HepG2 (cell line): ENCODE measurements around the gene FETUB. TPM values are rescaled to one million over a fixed set of nuclear protein-coding genes. Genes with fewer than 3 reads are reported as not detected.
A peak's percentile ranks its signal among the peaks of the same experiment; 100 is the strongest.

Experiments used
- ATRX ChIP-seq: sonication (generic); formaldehyde crosslinking; IDR thresholded peaks from 2 replicates; pipeline ENCODE4 v1.4.0; 2020; ENCODE audit warnings: missing genetic modification reagents, borderline replicate concordance
- CC2D1A ChIP-seq: sonication (generic); formaldehyde crosslinking; IDR thresholded peaks from 2 replicates; pipeline ENCODE4 v1.8.1; 2023; ENCODE audit warnings: mild to moderate bottlenecking, missing genetic modification reagents
- ETV5 ChIP-seq: IDR thresholded peaks from 2 replicates; pipeline ENCODE4 v1.6.1; 2018; ENCODE audit warnings: missing biosample characterization, missing genetic modification reagents, inconsistent platforms, borderline replicate concordance
- FIP1L1 ChIP-seq: fragments of 200-400 bp; formaldehyde crosslinking; IDR thresholded peaks from 2 replicates; pipeline ENCODE4 v1.6.1; 2018; ENCODE audit warnings: low read depth, mild to moderate bottlenecking, low read length, moderate library complexity, borderline replicate concordance; ENCODE audit not compliant: insufficient read depth
- FOXP4 ChIP-seq: sonication (generic); formaldehyde crosslinking; IDR thresholded peaks from 2 replicates; pipeline ENCODE4 v1.4.0; 2020; ENCODE audit warnings: missing genetic modification reagents
- HMG20A ChIP-seq: IDR thresholded peaks from 2 replicates; pipeline ENCODE4 v1.6.1; 2016; ENCODE audit warnings: borderline replicate concordance
- JUND ChIP-seq: sonication (generic); formaldehyde crosslinking; IDR thresholded peaks from 2 replicates; pipeline ENCODE4 v1.8.0; 2022; ENCODE audit warnings: mild to moderate bottlenecking, missing genetic modification reagents
- NFE2 ChIP-seq: sonication (generic); formaldehyde crosslinking; IDR thresholded peaks from 2 replicates; pipeline ENCODE4 v1.4.0; 2020; ENCODE audit warnings: missing genetic modification reagents
- NKX3-1 ChIP-seq: sonication (generic); formaldehyde crosslinking; IDR thresholded peaks from 2 replicates; pipeline ENCODE4 v1.5.0; 2020; ENCODE audit warnings: missing genetic modification reagents
- PHF8 ChIP-seq: sonication (generic); formaldehyde crosslinking; IDR thresholded peaks from 2 replicates; pipeline ENCODE4 v1.5.0; 2020; ENCODE audit warnings: missing genetic modification reagents
- RARG ChIP-seq: sonication (generic); formaldehyde crosslinking; IDR thresholded peaks from 2 replicates; pipeline ENCODE4 v1.4.0; 2020; ENCODE audit warnings: low read depth, mild to moderate bottlenecking, missing genetic modification reagents
- SIX1 ChIP-seq: sonication (generic); formaldehyde crosslinking; IDR thresholded peaks from 2 replicates; pipeline ENCODE4 v1.4.0; 2020; ENCODE audit warnings: missing genetic modification reagents, borderline replicate concordance
- THRA ChIP-seq: sonication (generic); formaldehyde crosslinking; IDR thresholded peaks from 2 replicates; pipeline ENCODE4 v1.4.0; 2020; ENCODE audit warnings: missing genetic modification reagents, borderline replicate concordance
- ZNF3 ChIP-seq: IDR thresholded peaks from 2 replicates; pipeline ENCODE4 v1.7.0; 2017; ENCODE audit warnings: inconsistent platforms
- ZNF335 ChIP-seq: sonication (generic); formaldehyde crosslinking; IDR thresholded peaks from 2 replicates; pipeline ENCODE4 v1.4.0; 2020; ENCODE audit warnings: missing genetic modification reagents
- polyA plus RNA-seq, 8 experiments: library from polyadenylated mRNA; depleted of rRNA in 3 of 8; stranded (reverse) in 7 of 8; unstranded in 1 of 8; fragments of >200 nt; fragmentation: Illumina TruSeq in 4 of 8; extraction: Trizol in 4 of 8; gene quantifications; 2 replicates each; pipeline versions ENCODE4 v1.2.1 to v1.2.3, GENCODE V29; 2011 to 2016; ENCODE audit warnings: low read depth in 4 of 8, missing spikeins in 1 of 8, mixed read lengths in 1 of 8; ENCODE audit not compliant: insufficient read depth in 1 of 8
- total RNA-seq, 5 experiments: library from RNA; depleted of rRNA; stranded (reverse); fragments of >200 nt; fragmentation: Illumina TruSeq; extraction: Trizol; gene quantifications; 2 replicates each; pipeline ENCODE4 v1.2.3, GENCODE V29; 2016; ENCODE audit warnings: low read depth in 1 of 5
- TF ChIP-seq, protein P1 (sequence below): sonication (generic); formaldehyde crosslinking; IDR thresholded peaks from 2 replicates; pipeline ENCODE4 v1.4.0; 2020; ENCODE audit warnings: missing genetic modification reagents
- TF ChIP-seq, protein P2 (sequence below): sonication (generic); formaldehyde crosslinking; IDR thresholded peaks from 2 replicates; pipeline ENCODE4 v1.8.0; 2022; ENCODE audit warnings: missing genetic modification reagents, mild to moderate bottlenecking, borderline replicate concordance
- TF ChIP-seq, protein P3 (sequence below): sonication (generic); formaldehyde crosslinking; IDR thresholded peaks from 2 replicates; pipeline ENCODE4 v1.5.0; 2020; ENCODE audit warnings: mild to moderate bottlenecking, missing genetic modification reagents, moderate library complexity
- TF ChIP-seq, protein P4 (sequence below): sonication (generic); formaldehyde crosslinking; IDR thresholded peaks from 2 replicates; pipeline ENCODE4 v1.4.0; 2020; ENCODE audit warnings: missing genetic modification reagents

The FETUB gene
- total and polyA plus RNA-seq, 2 of the 13 experiments (the other 11 are each of a cell fraction or from before 2014, with no cell fraction given), result 2.1 to 4.4 TPM

DNA sequence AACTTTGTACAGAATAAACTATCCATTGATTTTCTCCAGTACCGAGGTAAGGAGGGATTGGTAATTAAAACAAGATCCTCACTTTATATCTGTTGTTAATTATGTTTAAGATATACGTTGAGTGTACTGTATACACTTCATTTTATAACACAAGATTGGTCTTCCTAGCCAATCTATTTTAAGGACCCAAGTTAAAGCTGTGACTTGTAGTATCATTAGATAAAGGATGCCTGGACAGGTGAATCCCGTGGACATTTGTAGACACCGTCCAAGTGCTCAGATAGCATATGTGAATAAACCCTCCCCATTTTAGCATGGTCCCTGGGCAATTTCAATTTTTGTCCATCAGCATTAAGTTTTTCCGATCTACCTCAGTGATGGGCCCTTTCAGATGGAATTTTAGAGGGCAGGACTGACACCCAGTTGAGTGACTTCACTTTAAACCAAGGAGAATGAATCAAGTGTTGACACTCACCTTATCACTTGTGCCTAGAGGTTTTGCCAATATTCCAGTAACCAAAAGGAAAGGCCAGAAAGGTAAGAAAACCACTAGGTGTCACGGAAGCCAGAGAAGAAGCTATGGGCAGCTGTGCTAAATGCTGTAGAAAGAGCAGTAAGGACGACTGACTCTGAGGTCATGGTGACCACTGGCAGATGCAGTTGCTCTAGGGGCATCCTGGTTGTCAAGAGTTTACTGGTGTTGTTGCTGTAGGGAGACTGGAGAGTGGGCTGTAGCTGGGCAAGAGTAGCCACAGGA lies 18.1 kb upstream of the FETUB start (continued):
- TF ChIP-seq, protein P1, sequence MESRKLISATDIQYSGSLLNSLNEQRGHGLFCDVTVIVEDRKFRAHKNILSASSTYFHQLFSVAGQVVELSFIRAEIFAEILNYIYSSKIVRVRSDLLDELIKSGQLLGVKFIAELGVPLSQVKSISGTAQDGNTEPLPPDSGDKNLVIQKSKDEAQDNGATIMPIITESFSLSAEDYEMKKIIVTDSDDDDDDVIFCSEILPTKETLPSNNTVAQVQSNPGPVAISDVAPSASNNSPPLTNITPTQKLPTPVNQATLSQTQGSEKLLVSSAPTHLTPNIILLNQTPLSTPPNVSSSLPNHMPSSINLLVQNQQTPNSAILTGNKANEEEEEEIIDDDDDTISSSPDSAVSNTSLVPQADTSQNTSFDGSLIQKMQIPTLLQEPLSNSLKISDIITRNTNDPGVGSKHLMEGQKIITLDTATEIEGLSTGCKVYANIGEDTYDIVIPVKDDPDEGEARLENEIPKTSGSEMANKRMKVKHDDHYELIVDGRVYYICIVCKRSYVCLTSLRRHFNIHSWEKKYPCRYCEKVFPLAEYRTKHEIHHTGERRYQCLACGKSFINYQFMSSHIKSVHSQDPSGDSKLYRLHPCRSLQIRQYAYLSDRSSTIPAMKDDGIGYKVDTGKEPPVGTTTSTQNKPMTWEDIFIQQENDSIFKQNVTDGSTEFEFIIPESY (CRISPR knock-in tag), result no peak
- no peak for TF ChIP-seq FOXP4 (CRISPR knock-in tag)
- TF ChIP-seq NFE2, result no peak
- TF ChIP-seq JUND (CRISPR knock-in tag), result no peak
- TF ChIP-seq, protein P2, sequence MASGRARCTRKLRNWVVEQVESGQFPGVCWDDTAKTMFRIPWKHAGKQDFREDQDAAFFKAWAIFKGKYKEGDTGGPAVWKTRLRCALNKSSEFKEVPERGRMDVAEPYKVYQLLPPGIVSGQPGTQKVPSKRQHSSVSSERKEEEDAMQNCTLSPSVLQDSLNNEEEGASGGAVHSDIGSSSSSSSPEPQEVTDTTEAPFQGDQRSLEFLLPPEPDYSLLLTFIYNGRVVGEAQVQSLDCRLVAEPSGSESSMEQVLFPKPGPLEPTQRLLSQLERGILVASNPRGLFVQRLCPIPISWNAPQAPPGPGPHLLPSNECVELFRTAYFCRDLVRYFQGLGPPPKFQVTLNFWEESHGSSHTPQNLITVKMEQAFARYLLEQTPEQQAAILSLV (CRISPR knock-in tag), result no peak
- no peak for TF ChIP-seq THRA (CRISPR knock-in tag)
- peak; percentile 26; the same call in 1 of the 2 replicates for TF ChIP-seq HMG20A (CRISPR knock-in tag)
- TF ChIP-seq ATRX (CRISPR knock-in tag), result no peak
- TF ChIP-seq PHF8 (CRISPR knock-in tag), result 0 out of 2 replicates have a peak, but pooled peaks have one; percentile 24
- no peak for TF ChIP-seq ZNF3 (CRISPR knock-in tag)
- TF ChIP-seq, protein P3, sequence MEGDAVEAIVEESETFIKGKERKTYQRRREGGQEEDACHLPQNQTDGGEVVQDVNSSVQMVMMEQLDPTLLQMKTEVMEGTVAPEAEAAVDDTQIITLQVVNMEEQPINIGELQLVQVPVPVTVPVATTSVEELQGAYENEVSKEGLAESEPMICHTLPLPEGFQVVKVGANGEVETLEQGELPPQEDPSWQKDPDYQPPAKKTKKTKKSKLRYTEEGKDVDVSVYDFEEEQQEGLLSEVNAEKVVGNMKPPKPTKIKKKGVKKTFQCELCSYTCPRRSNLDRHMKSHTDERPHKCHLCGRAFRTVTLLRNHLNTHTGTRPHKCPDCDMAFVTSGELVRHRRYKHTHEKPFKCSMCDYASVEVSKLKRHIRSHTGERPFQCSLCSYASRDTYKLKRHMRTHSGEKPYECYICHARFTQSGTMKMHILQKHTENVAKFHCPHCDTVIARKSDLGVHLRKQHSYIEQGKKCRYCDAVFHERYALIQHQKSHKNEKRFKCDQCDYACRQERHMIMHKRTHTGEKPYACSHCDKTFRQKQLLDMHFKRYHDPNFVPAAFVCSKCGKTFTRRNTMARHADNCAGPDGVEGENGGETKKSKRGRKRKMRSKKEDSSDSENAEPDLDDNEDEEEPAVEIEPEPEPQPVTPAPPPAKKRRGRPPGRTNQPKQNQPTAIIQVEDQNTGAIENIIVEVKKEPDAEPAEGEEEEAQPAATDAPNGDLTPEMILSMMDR (CRISPR knock-in tag), result peak; percentile 35; the same call in 1 of the 2 replicates
- TF ChIP-seq CC2D1A (CRISPR knock-in tag), result no peak
- no peak for TF ChIP-seq ZNF335 (CRISPR knock-in tag)
- TF ChIP-seq FIP1L1, result peak; percentile 51; the same call in 1 of the 2 replicates
- peak; percentile 87; the same call in 1 of the 2 replicates for TF ChIP-seq RARG
- no peak for TF ChIP-seq ETV5
- peak; percentile 5; the same call in 1 of the 2 replicates for TF ChIP-seq SIX1 (CRISPR knock-in tag)
- TF ChIP-seq NKX3-1 (CRISPR knock-in tag), result no peak; the same call in 1 of the 2 replicates
- TF ChIP-seq, protein P4, sequence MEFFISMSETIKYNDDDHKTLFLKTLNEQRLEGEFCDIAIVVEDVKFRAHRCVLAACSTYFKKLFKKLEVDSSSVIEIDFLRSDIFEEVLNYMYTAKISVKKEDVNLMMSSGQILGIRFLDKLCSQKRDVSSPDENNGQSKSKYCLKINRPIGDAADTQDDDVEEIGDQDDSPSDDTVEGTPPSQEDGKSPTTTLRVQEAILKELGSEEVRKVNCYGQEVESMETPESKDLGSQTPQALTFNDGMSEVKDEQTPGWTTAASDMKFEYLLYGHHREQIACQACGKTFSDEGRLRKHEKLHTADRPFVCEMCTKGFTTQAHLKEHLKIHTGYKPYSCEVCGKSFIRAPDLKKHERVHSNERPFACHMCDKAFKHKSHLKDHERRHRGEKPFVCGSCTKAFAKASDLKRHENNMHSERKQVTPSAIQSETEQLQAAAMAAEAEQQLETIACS (CRISPR knock-in tag), result no peak
